Natural killer cell (primary cell): ENCODE results near the gene MAEA. TPM values are rescaled to one million over a fixed set of nuclear protein-coding genes. Genes with fewer than 3 reads are reported as not detected.
A peak's percentile ranks its signal among the peaks of the same experiment; 100 is the strongest.

Experiments used
- ATAC-seq, 3 donors: fragments of 150-1000 bp in 2 of 3; fragments of 200-7000 bp in 1 of 3; cut with Tn5 transposase; 1 replicate in 1 of 3; 2 replicates in 2 of 3; pipeline ENCODE4 v1.10.0; 2021; ENCODE audit warnings: mild to moderate bottlenecking in 2 of 3, moderate library complexity in 2 of 3
- DNase-seq, 2 donors: peaks; one replicate each; pipeline versions ENCODE4 v3.0.0 to v3.0.0-alpha.2; 2013 to 2021; ENCODE audit warnings: mixed read lengths in 1 of 2
- H3K27ac ChIP-seq: one replicate; pipeline ENCODE4 v1.5.1; 2013; ENCODE audit warnings: mild to moderate bottlenecking, low read length
- H3K27me3 ChIP-seq: one replicate; pipeline ENCODE4 v1.6.1; 2013; ENCODE audit warnings: low read length; ENCODE audit not compliant: control insufficient read depth, insufficient read depth
- H3K36me3 ChIP-seq: one replicate; pipeline ENCODE4 v1.6.1; 2013; ENCODE audit warnings: low read length; ENCODE audit not compliant: control insufficient read depth, insufficient read depth
- H3K4me1 ChIP-seq: one replicate; pipeline ENCODE4 v1.6.1; 2013; ENCODE audit warnings: low read length; ENCODE audit not compliant: control insufficient read depth, insufficient read depth
- H3K4me3 ChIP-seq: one replicate; pipeline ENCODE4 v1.5.1; 2013; ENCODE audit warnings: low read length
- H3K9me3 ChIP-seq: one replicate; pipeline ENCODE4 v1.6.1; 2013; ENCODE audit warnings: low read length; ENCODE audit not compliant: control insufficient read depth, insufficient read depth
- H3K27ac Mint-ChIP-seq, 2 donors: one replicate each; pipeline ENCODE4 v1.8.0; 2022; ENCODE audit warnings: mild to moderate bottlenecking in 2 of 2, mixed read lengths in 2 of 2, moderate library complexity in 1 of 2
- H3K27me3 Mint-ChIP-seq, 2 donors: one replicate each; pipeline ENCODE4 v1.8.0; 2022; ENCODE audit warnings: low read depth in 2 of 2, mixed read lengths in 2 of 2
- H3K36me3 Mint-ChIP-seq: one replicate; pipeline ENCODE4 v1.8.0; 2022; ENCODE audit warnings: mixed read lengths
- H3K4me1 Mint-ChIP-seq, 2 donors: one replicate each; pipeline ENCODE4 v1.8.0; 2022; ENCODE audit warnings: mixed read lengths in 2 of 2
- H3K4me3 Mint-ChIP-seq: one replicate; pipeline ENCODE4 v1.8.0; 2022; ENCODE audit warnings: mild to moderate bottlenecking, moderate library complexity, mixed read lengths
- H3K9me3 Mint-ChIP-seq, 2 donors: one replicate each; pipeline ENCODE4 v1.8.0; 2022; ENCODE audit warnings: mixed read lengths in 2 of 2
- CTCF ChIP-seq: fragments of 200-600 bp; IDR thresholded peaks from one replicate; pipeline ENCODE4 v1.8.0; 2022; ENCODE audit warnings: antibody characterized with exemption
- WGBS: methylation state at CpG from one replicate; pipeline ENCODE4 v1.1.7; 2013; ENCODE audit warnings: missing lambda C conversion rate; ENCODE audit not compliant: insufficient coverage; 5-methylcytosine and 5-hydroxymethylcytosine counted together
- intact Hi-C: fragments of 100-400 bp; cut with micrococcal nuclease; formaldehyde crosslinking; loops from one replicate; pipeline ENCODE4 v1.14.2; 2022
- total RNA-seq, 4 donors: library from RNA; stranded (reverse); fragments of 120-200 nt in 1 of 4; gene quantifications; one replicate each; pipeline versions ENCODE4 v1.2.3 to v1.2.4, GENCODE V29; 2013 to 2022

MAEA gene
- total RNA-seq, 3 donors from 2014 or later (not counting 1 experiment from before 2014, with no cell fraction given), result 63.5 to 89.2 (median 64.0) TPM

GRCh38 chr4:1293991-1294390 is 4.3 kb downstream of the MAEA start:
- Mint-ChIP-seq H3K27me3 (no peaks in the 10 kb centered on the region), H3K4me3 (no peak overlapping the region), H3K9me3 (no peaks in the 10 kb centered on the region), H3K4me1 (peaks cover 44 to 73% of the 10 kb centered on the region in 2 donors), H3K36me3 (no peaks in the 10 kb centered on the region), H3K27ac (peak overlapping the region; percentile 18 to 38)
- peaks cover 46% of the 10 kb centered on the region for H3K4me1 ChIP-seq
- H3K27me3 ChIP-seq, result no peaks in the 10 kb centered on the region
- H3K27ac ChIP-seq, result no peak overlapping the region
- H3K4me3 ChIP-seq, result no peak overlapping the region
- 80% methylated on average over 15 of the region's 15 CpGs for WGBS
- ATAC-seq, result no peak
- no peak for TF ChIP-seq CTCF
- no peaks in the 10 kb centered on the region for H3K9me3 ChIP-seq
- DNase-seq, result no peak
- peaks cover 25% of the 10 kb centered on the region for H3K36me3 ChIP-seq
- intact Hi-C loops, result no loop called here

- ATAC-seq, result no peak
- H3K4me3 Mint-ChIP-seq, result no peak overlapping the region
- Histone ChIP-seq H3K9me3 (no peaks in the 10 kb centered on the region), H3K27me3 (no peaks in the 10 kb centered on the region), H3K4me1 (peaks cover 42% of the 10 kb centered on the region), H3K27ac (no peak overlapping the region), H3K36me3 (peaks cover 25% of the 10 kb centered on the region), H3K4me3 (no peak overlapping the region)
- H3K27ac Mint-ChIP-seq, result peak overlapping the region; percentile 18 to 38
- 93% methylated on average over 11 of the region's 14 CpGs for WGBS
- H3K27me3 Mint-ChIP-seq, result no peaks in the 10 kb centered on the region
- intact Hi-C loops, result no loop called here
- peaks cover 47 to 78% of the 10 kb centered on the region in 2 donors for H3K4me1 Mint-ChIP-seq
- TF ChIP-seq CTCF, result no peak
- no peaks in the 10 kb centered on the region for H3K9me3 Mint-ChIP-seq
- DNase-seq, result no peak
- no peaks in the 10 kb centered on the region for H3K36me3 Mint-ChIP-seq
Measured at GRCh38 chr4:1294424-1294823, 4.7 kb downstream of the MAEA start.

- peaks cover 52 to 82% of the 10 kb centered on the region in 2 donors for H3K4me1 Mint-ChIP-seq
Measured at GRCh38 chr4:1294891-1295290, 5.2 kb downstream of the MAEA start.

More at GRCh38 chr4:1294891-1295290, 5.2 kb downstream of the MAEA start:
- Histone ChIP-seq H3K4me3 (no peak overlapping the region), H3K27ac (no peak overlapping the region), H3K9me3 (no peaks in the 10 kb centered on the region), H3K27me3 (no peaks in the 10 kb centered on the region), H3K36me3 (peaks cover 27% of the 10 kb centered on the region), H3K4me1 (peaks cover 42% of the 10 kb centered on the region)
- WGBS, result 78% methylated on average over 10 of the region's 10 CpGs
- ATAC-seq, result no peak
- no peaks in the 10 kb centered on the region for H3K9me3 Mint-ChIP-seq
- no peaks in the 10 kb centered on the region for H3K27me3 Mint-ChIP-seq
- no peak for TF ChIP-seq CTCF
- no peaks in the 10 kb centered on the region for H3K36me3 Mint-ChIP-seq
- no peak overlapping the region for H3K4me3 Mint-ChIP-seq
- H3K27ac Mint-ChIP-seq, result peak overlapping the region in 1 of 2 donors; percentile 38
- intact Hi-C loops, result no loop called here
- no peak for DNase-seq
